ENCODE data around the gene NTSR1. TPM values are rescaled to one million over a fixed set of nuclear protein-coding genes. Genes with fewer than 3 reads are reported as not detected.

Gene NTSR1
- total and polyA plus RNA-seq, 2 of the 13 experiments (the other 11 are each of a cell fraction or from before 2014, with no cell fraction given), result 0.09 to 0.12 TPM

DNA sequence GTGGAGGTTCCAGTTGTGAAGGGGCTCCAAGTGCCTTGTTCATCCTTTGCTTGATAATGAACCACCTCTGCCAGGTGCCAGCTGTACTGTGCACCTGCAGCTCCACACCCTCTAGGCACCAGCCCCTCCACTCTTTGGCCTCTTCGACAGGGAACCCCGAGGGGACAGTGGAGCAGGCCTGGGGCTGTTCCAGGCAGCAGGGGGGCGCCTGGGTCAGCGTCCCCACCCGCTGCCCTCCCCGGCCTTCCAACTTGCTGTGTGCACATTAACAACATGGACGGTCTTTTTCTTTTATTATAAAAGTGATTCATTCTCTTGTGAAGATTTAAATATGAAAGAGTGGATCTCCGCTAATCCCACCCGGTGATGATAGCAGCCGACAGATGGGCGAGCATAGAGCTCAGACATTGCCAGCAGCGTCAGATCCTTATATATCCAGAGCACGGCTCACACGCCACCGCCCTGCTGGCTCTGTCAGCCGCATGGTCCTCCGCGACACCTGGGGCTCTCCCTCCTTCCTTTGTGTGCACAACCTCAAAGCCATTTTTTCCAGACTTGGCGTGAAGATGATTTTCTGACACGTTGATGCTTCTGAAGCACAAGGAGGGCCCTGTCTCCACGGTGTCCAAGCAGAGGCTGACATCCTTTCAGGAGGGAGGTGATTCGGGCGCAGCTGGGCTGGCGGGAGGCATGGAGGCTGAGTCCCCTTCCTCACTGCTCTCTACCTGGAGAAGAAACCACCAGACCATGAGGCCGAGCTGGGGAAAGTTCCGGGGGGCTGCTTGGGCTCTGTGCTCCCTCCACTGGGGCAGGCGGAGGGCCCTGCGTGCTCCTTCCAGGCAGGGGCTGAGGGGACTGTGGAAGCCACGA, 65.4 kb downstream of the NTSR1 start:
- ATAC-seq (no peak), FAIRE-seq (no peak), DNase-seq (ENCODE audit: low spot score) (no peak)
- H3K4me2 ChIP-seq (ENCODE audit: low read depth, low read length), result no peak overlapping the region
- no peak overlapping the region for H3K27ac ChIP-seq (ENCODE audit: extremely low read length, insufficient read depth, low read length)
- peaks cover 45 to 75% of the 10 kb centered on the region in 2 experiments for H3K27me3 ChIP-seq (ENCODE audit: control insufficient read depth in 1 of 2, insufficient read depth in 2 of 2, low read length in 2 of 2)
- H4K20me1 ChIP-seq (ENCODE audit: insufficient read depth, low read length), result 0 out of 2 replicates have a peak, but pooled peaks cover 3% of the 10 kb centered on the region
- POLR2A ChIA-PET, result no interaction called here
- intact Hi-C loops (cut with micrococcal nuclease; ENCODE audit: unreplicated experiment) (no loop called here), in situ Hi-C loops (cut with HindIII; ENCODE audit: extremely low pct_ligation_motif_present, low pct_unique_long_range_greater_than_20kb) (loop anchor here (10.0 kb wide), 1 partner anchor 89 kb away; no protein-coding TSS in a partner anchor)
- H3K9ac ChIP-seq (ENCODE audit: insufficient read depth, low read depth, low read length), result no peak overlapping the region
- no peak overlapping the region for H2AFZ ChIP-seq (ENCODE audit: low read length)
- CTCF ChIA-PET (ENCODE audit: low intra/inter-chr PET ratio, low total read pairs), result no interaction called here
- no peaks in the 10 kb centered on the region for H3K9me3 ChIP-seq (ENCODE audit: low read length)
- H3K36me3 ChIP-seq (replicated peaks in 1 of 2; ENCODE audit: control insufficient read depth in 1 of 2, insufficient read depth in 2 of 2, low read length in 2 of 2), result no peaks in the 10 kb centered on the region
- peaks cover 20% of the 10 kb centered on the region for H3K4me1 ChIP-seq (ENCODE audit: insufficient read depth, low read length)
- H3K4me3 ChIP-seq (replicated peaks in 1 of 3; ENCODE audit: insufficient read depth in 1 of 3, low read depth in 2 of 3, low read length in 3 of 3), result no peak overlapping the region
- BruUV-seq (replicated peaks), result no TSS peak
- 44% methylated on average over 28 of the region's 29 CpGs for WGBS (ENCODE audit: low lambda C conversion rate)
- H3K79me2 ChIP-seq (ENCODE audit: insufficient read depth, low read length), result no peaks in the 10 kb centered on the region
- no peak for TF ChIP-seq HOXA9 (CRISPR knock-in tag; IDR thresholded peaks at IDR 0.05; ENCODE audit: borderline replicate concordance)
- peak; percentile 31 for TF ChIP-seq ZNF883 (CRISPR knock-in tag; IDR thresholded peaks at IDR 0.05; ENCODE audit: not compliant biosample characterization)

DNA sequence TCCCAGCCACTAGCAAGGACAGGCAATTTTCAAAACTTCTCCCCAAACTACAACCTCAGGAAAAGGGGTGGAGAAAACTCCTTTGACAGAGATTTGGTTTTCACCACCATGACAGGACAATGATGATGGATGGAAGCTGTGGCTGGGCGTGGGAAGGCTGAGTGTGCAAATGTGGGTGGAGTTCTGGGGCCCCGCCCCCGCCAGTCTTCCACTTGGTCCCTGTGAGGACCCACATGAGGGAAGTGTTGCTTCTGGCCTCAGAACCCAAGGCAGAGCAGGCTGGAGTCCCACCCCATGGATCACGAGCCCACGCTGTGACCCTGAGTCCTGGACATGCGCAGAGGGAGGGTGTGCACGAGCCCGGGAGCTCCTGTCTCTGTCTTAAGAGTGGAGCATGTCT, 66.1 kb downstream of the NTSR1 start:
- H3K9ac ChIP-seq (ENCODE audit: insufficient read depth, low read depth, low read length), result no peak overlapping the region
- peaks cover 25% of the 10 kb centered on the region for H3K4me1 ChIP-seq (ENCODE audit: insufficient read depth, low read length)
- H3K79me2 ChIP-seq (ENCODE audit: insufficient read depth, low read length), result no peaks in the 10 kb centered on the region
- H3K36me3 ChIP-seq (replicated peaks in 1 of 2; ENCODE audit: control insufficient read depth in 1 of 2, insufficient read depth in 2 of 2, low read length in 2 of 2), result no peaks in the 10 kb centered on the region
- 12% methylated on average over 8 of the region's 8 CpGs for WGBS (ENCODE audit: low lambda C conversion rate)
- H3K27ac ChIP-seq (ENCODE audit: extremely low read length, insufficient read depth, low read length), result no peak overlapping the region
- no TSS peak for BruUV-seq (replicated peaks)
- ChIA-PET POLR2A (no interaction called here), CTCF (ENCODE audit: low intra/inter-chr PET ratio, low total read pairs) (no interaction called here)
- no peak overlapping the region for H2AFZ ChIP-seq (ENCODE audit: low read length)
- H3K9me3 ChIP-seq (ENCODE audit: low read length), result no peaks in the 10 kb centered on the region
- H3K4me3 ChIP-seq (replicated peaks in 1 of 3; ENCODE audit: insufficient read depth in 1 of 3, low read depth in 2 of 3, low read length in 3 of 3), result no peak overlapping the region
- ATAC-seq, result no peak
- in situ Hi-C loops (cut with HindIII; ENCODE audit: extremely low pct_ligation_motif_present, low pct_unique_long_range_greater_than_20kb) (loop anchor here (10.0 to 25.0 kb wide), 2 partner anchors 90 to 262 kb away; no protein-coding TSS in a partner anchor), intact Hi-C loops (cut with micrococcal nuclease; ENCODE audit: unreplicated experiment) (no loop called here)
- H3K4me2 ChIP-seq (ENCODE audit: low read depth, low read length), result no peak overlapping the region
- DNase-seq (ENCODE audit: low spot score), result no peak
- peaks cover 39 to 71% of the 10 kb centered on the region in 2 experiments for H3K27me3 ChIP-seq (ENCODE audit: control insufficient read depth in 1 of 2, insufficient read depth in 2 of 2, low read length in 2 of 2)
- H4K20me1 ChIP-seq (ENCODE audit: insufficient read depth, low read length), result no peaks in the 10 kb centered on the region
- no peak for FAIRE-seq
- TF ChIP-seq TBX3 (IDR thresholded peaks at IDR 0.05; ENCODE audit: borderline replicate concordance), result no peak
- TF ChIP-seq ZNF775 (CRISPR knock-in tag; IDR thresholded peaks at IDR 0.05; ENCODE audit: borderline replicate concordance), result no peak
- TF ChIP-seq TCF7L2 (IDR thresholded peaks at IDR 0.05; ENCODE audit: low read depth, low read length), result no peak
- TF ChIP-seq, protein P1, sequence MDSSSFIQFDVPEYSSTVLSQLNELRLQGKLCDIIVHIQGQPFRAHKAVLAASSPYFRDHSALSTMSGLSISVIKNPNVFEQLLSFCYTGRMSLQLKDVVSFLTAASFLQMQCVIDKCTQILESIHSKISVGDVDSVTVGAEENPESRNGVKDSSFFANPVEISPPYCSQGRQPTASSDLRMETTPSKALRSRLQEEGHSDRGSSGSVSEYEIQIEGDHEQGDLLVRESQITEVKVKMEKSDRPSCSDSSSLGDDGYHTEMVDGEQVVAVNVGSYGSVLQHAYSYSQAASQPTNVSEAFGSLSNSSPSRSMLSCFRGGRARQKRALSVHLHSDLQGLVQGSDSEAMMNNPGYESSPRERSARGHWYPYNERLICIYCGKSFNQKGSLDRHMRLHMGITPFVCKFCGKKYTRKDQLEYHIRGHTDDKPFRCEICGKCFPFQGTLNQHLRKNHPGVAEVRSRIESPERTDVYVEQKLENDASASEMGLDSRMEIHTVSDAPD (CRISPR knock-in tag; IDR thresholded peaks at IDR 0.05), result no peak
- no peak for TF ChIP-seq ZNF510 (CRISPR knock-in tag; IDR thresholded peaks at IDR 0.05; ENCODE audit: low read depth)
- TF ChIP-seq ZNF772 (CRISPR knock-in tag; IDR thresholded peaks at IDR 0.05), result no peak
- no peak for TF ChIP-seq ELF3 (CRISPR knock-in tag; IDR thresholded peaks at IDR 0.05)
- TF ChIP-seq NONO (IDR thresholded peaks at IDR 0.05), result no peak
- no peak for TF ChIP-seq NONO (CRISPR knock-in tag; conservative IDR thresholded peaks at IDR 0.05)
- TF ChIP-seq PAF1 (CRISPR knock-in tag; IDR thresholded peaks at IDR 0.05), result no peak
- TF ChIP-seq ZFP1 (CRISPR knock-in tag; IDR thresholded peaks at IDR 0.05), result no peak
- no peak for TF ChIP-seq ZBTB39 (CRISPR knock-in tag; IDR thresholded peaks at IDR 0.05)
- no peak for TF ChIP-seq ZSCAN25 (CRISPR knock-in tag; IDR thresholded peaks at IDR 0.05)
